GM10248 (cell line): ENCODE data around the gene RUNX1.

ENCODE experiments used
- CTCF ChIA-PET: fragments of 300-600 bp; sonication (Branson Sonifier 250); formaldehyde crosslinking; extraction: SDS; loops from one replicate; lab custom pipeline; 2021; ENCODE audit warnings: antibody characterized with exemption; lab: Yijun Ruan, JAX
- POLR2A ChIA-PET: fragments of 350-650 bp; sonication (Branson Sonifier 250); formaldehyde crosslinking; extraction: SDS; loops from one replicate; lab custom pipeline; 2020; ENCODE audit warnings: antibody characterized with exemption; lab: Yijun Ruan, JAX
- DNase-seq: peaks from one replicate; pipeline ENCODE4 v3.0.0; 2012; ENCODE audit errors: extremely low spot score
- TF ChIP-seq, protein P1 (sequence below): IDR thresholded peaks from 2 replicates; pipeline ENCODE4 v1.5.1; 2012; ENCODE audit warnings: mild to moderate bottlenecking, low read depth; ENCODE audit errors: extremely low read depth, missing control alignments, control extremely low read depth

The RUNX1 gene

DNA sequence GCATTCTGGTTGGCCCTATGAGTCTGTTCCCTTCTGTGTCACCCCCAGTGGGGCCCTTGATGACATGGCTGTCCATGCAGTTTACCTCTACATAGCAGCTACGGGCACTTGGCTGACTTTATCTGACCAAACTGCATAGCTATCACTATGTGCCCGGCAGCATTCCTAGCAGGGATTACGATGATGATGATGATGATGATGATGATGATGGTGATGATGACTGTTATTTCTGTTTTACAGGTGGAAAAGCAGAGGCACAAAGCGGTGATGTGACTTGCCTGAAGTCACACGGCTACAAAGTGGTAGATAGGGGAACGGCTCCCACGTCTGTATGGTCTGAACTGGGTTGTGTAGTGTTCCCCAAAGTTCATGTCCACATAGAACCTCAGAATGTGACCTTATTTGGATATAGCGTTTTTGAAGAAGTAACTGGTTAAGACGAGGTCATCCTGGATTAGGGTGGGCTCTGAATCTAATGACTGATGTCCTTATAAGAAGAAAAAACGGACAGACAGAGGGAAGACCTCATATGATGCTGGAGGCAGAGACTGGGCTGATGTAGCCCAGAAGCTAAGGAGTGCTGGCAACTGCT, 57.6 kb downstream of the RUNX1 start:
- TF ChIP-seq, protein P1, sequence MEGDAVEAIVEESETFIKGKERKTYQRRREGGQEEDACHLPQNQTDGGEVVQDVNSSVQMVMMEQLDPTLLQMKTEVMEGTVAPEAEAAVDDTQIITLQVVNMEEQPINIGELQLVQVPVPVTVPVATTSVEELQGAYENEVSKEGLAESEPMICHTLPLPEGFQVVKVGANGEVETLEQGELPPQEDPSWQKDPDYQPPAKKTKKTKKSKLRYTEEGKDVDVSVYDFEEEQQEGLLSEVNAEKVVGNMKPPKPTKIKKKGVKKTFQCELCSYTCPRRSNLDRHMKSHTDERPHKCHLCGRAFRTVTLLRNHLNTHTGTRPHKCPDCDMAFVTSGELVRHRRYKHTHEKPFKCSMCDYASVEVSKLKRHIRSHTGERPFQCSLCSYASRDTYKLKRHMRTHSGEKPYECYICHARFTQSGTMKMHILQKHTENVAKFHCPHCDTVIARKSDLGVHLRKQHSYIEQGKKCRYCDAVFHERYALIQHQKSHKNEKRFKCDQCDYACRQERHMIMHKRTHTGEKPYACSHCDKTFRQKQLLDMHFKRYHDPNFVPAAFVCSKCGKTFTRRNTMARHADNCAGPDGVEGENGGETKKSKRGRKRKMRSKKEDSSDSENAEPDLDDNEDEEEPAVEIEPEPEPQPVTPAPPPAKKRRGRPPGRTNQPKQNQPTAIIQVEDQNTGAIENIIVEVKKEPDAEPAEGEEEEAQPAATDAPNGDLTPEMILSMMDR: no peak
- CTCF ChIA-PET: no interaction called here
- POLR2A ChIA-PET: no interaction called here
- no peak for DNase-seq

DNA sequence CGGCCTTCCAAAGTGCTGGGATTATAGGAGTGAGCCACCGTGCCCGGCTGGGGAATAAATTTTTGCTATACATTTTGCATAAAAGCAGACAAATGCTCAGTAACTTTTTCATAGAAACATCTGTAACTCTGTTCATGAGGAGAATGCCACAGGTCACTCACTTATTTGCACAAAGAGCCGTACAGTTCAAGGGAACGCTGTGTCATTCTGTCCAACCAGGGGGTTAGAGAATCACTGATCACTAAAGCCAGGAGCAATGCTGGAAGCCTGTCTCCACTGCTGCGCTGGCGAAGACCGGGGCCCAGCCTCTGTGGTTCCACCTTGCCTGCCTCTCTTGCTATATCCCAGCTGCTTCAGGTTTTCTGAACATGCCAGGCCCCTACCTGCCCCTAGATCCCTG, 58.3 kb downstream of the RUNX1 start:
- CTCF ChIA-PET: interaction anchor here (1.0 to 4.8 kb wide), 2 partner anchors 10 to 16 kb away, joined by 3 to 40 read pairs; no protein-coding TSS in a partner anchor
- no peak for DNase-seq
- POLR2A ChIA-PET: no interaction called here
- TF ChIP-seq, protein P1: no peak

GRCh38 chr21:34989337-34990151, 59.6 kb downstream of the RUNX1 start:
- CTCF ChIA-PET: interaction anchor here (1.0 to 4.8 kb wide), 8 partner anchors 8 to 297 kb away, joined by 3 to 40 read pairs (median 4); no protein-coding TSS in a partner anchor

GRCh38 chr21:34988625-34989024, 60.5 kb downstream of the RUNX1 start:
- CTCF ChIA-PET: interaction anchor here (1.1 to 4.8 kb wide), 3 partner anchors 13 to 28 kb away, joined by 3 to 40 read pairs (median 4); no protein-coding TSS in a partner anchor
- POLR2A ChIA-PET: no interaction called here
- TF ChIP-seq, protein P1: no peak
- DNase-seq: no peak

More at GRCh38 chr21:34989337-34990151, 59.6 kb downstream of the RUNX1 start:
- POLR2A ChIA-PET: interaction anchor here (0.7 kb wide), 1 partner anchor 61 kb away, joined by 3 read pairs; no protein-coding TSS in a partner anchor
- TF ChIP-seq, protein P1: no peak
- DNase-seq: peak; percentile 58

DNA sequence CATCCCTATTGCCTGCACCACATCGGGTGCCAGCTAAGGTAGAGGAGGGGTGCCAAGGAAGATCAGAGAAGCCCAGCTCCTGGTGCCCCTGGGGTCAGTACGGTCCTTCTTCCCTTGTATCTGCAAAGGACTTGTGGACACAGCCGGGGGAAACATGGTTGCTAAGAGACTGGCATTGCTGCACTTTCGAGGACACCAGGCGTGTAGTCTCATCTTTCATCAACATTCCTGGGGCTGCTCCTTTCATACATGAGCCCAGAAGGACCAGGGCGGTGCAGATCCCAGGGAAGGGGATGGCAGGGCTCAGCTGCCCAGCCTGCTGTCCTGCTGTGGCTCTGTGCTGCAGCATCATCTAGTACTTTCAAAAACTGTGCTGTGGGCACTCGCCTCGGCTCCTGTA, 61.0 kb downstream of the RUNX1 start:
- POLR2A ChIA-PET: no interaction called here

More for the DNA sequence above, 61.0 kb downstream of the RUNX1 start:
- TF ChIP-seq, protein P1: no peak
- DNase-seq: no peak
- CTCF ChIA-PET: interaction anchor here (0.9 to 4.8 kb wide), 4 partner anchors 13 to 121 kb away, joined by 3 to 40 read pairs (median 4); no protein-coding TSS in a partner anchor
